RPMI7951 (cell line): ENCODE measurements around the gene ANKS1B. TPM values are rescaled to one million over a fixed set of nuclear protein-coding genes. Genes with fewer than 3 reads are reported as not detected.
"Not testable (repeated sequence)": the region's sequence is repeated elsewhere in the genome, so short reads cannot be mapped to it uniquely, and the experiment has no call there.

Experiments
- DNase-seq: peaks from one replicate; pipeline ENCODE4 v3.0.0-alpha.2; 2012; ENCODE audit warnings: low read depth
- total RNA-seq: library from RNA; depleted of rRNA; stranded (reverse); fragments of >200 nt; shearing (Covaris generic); gene quantifications from 2 replicates; pipeline ENCODE4 v1.2.3, GENCODE V29; 2014

The ANKS1B gene
- total RNA-seq, 1 experiment from 2014 or later = not detected

DNA sequence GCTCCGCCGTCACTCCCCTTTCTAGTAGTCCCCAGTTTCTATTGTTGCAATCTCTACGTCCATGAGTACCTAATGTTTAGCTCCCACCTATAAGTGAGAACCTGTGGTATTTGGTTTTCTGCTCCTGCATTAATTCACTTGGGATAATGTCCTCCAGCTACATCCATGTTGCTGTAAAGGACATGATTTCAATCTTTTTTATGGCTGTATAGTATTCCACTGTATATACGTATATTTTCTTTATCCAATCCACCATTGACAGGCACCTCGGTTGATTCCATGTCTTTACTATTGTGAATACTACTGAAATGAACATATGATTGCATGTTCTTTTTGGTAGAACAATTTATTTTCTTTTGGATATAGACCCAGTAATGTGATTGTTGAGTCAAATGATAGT is 114.7 kb downstream of the ANKS1B start:
- DNase-seq = no peak

DNA sequence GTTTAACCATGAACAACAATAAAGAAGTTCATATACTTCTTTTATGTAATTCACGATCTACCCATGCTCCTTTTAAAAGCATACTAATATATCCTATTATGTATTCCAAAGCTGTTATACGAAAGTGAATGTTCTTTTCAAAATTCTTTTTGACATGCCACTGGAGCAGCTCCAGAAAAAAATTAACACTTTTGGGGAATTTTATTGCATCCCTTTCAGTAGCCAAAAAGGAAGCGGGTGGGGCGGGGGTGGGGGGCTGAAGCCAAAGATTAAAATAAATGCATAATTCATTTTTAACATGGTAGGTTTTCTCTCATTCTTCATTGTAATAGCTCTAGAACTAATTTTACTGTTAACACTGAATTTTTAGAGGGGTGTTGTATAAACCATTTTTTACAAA is 123.0 kb downstream of the ANKS1B start:
- DNase-seq = no peak

DNA sequence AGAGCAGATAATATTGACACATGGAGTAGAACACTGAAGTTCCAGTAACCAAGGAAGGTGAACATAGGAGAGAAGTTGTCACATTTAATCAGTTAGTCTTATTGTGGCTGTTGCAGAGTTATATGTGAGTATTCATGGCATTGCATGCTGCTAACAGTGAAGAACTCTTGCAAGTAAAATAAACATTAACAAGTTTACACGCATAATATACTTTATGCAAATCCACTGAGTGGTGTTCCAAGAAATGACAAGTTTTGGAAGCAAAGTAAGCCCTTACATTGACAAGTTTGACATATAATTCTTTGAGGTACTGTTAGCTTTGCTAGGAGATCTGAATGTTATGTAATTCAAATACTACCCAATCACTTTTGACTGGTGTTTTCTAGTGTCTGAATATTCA is 125.6 kb downstream of the ANKS1B start:
- DNase-seq = no peak

DNA sequence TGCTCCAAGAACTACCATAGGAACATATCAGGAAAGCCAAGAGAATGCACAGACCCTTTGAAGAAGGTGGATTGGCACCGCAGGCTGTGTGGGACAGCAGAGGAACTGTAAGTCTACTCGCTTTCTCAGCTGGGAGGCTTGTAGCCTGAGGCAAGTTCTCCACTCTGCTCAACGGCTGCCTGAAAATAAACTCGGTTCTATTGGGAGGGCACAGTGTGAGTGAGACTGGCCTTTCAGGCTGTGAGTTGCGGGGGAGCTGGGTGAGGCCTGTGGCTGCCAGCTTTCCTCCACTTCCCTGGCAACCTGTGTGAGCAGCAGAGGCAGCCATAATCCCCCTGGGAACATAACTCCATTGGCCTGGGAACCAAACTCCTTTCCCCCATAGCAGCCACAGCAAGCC is 132.1 kb downstream of the ANKS1B start:
- DNase-seq = peak; percentile 5

DNA sequence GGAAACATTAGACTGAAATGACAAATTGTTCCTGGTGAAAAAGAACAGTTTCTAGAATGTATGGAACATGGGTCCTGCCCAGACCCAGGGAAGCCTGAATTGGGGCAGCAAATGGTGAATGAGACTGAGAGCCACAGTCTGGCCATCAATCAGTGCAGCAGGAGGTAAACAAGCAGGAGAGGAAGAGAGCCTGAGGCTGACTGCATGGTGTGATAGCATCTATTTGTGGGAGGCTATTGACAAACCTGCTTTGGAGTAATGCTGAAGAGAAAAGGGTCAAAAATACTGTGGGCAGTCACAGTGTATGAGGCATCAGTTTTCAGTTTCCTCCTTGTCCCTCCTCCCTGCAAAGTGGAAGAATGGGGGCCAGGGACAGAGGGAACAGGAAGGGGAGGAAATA is 136.8 kb downstream of the ANKS1B start:
- DNase-seq = no peak

DNA sequence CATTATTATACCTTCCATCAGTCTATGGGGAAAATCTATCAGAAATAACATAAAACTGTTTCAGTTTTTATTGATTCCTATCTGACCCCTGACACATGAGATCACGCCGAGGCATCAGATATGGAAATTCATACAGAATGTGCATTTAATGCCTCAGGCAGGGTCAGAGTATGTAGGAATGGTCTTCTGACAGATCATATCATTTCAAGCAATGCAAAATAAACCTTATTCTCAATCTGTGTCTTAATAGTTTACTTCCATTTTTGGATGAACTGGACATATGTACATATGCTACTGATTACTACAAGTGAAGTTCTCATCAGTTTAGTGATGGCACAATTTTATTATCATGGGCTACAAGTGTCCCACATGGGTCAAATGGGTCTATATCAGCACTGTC is 150.0 kb downstream of the ANKS1B start:
- DNase-seq = no peak

DNA sequence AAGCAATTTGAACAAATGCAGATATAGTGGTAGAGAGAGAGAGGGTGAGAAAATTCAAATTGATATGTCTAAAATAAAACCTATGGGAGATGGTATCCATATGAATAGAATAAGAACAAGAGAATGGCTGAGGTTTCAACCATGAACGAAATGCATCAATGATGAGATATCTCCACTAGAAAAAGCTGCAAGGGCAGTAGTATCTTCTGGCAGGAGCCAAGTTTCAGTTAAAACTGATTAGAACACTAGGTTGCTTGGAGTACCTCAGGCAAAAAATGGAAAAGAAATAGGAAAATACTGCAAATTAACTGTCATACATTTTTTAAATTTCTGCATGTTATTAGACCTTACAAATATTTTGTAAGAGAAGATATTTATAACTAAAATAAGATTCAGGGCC is 151.3 kb downstream of the ANKS1B start:
- no peak for DNase-seq

DNA sequence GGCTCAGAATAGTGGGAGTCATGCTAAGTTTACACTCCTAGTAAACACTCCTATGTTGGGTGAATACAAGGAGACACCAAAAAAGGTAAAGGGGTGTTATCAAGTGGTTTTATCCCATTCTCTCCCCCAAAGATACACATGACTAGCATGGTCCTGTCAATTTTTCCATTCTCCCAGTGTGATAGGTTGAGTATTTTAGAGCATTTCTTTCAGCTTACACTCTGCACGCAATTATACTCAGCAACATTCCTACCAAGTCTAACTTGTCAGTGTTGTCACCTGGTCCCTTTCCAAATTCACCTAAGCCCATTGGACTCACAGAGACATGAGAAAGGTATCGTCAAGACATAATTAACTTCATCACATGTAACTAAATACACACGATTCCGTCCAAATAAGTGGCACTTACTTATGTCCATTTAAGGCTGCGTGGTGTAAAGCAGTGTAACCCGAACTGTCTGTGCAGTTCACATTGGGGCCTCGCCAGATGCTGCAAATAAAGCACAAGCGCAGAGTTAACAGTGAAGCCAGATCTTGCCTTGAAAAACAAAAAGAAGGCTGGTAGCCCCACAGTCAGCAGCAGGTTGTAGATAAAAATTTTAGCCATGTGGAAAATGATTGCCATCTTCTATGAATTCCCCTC is 159.7 kb downstream of the ANKS1B start:
- DNase-seq = peak; percentile 0

DNA sequence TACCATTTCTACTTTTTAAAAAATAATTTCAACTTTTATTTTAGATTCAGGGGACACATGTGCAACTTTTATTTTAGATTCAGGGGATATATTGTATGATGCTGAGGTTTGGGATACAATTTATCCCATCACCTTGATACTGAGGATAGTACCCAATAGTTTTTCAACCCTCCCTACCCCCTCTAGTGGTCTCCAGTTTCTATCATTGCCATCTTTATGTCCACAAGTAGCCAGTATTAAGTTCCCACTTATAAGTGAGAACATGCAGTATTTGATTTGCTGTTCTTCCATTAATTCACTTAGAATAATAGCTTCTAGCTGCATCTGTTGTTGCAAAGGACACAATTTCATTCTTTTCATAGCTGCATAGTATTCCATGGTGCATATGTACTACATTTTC is 162.5 kb downstream of the ANKS1B start:
- no peak for DNase-seq

DNA sequence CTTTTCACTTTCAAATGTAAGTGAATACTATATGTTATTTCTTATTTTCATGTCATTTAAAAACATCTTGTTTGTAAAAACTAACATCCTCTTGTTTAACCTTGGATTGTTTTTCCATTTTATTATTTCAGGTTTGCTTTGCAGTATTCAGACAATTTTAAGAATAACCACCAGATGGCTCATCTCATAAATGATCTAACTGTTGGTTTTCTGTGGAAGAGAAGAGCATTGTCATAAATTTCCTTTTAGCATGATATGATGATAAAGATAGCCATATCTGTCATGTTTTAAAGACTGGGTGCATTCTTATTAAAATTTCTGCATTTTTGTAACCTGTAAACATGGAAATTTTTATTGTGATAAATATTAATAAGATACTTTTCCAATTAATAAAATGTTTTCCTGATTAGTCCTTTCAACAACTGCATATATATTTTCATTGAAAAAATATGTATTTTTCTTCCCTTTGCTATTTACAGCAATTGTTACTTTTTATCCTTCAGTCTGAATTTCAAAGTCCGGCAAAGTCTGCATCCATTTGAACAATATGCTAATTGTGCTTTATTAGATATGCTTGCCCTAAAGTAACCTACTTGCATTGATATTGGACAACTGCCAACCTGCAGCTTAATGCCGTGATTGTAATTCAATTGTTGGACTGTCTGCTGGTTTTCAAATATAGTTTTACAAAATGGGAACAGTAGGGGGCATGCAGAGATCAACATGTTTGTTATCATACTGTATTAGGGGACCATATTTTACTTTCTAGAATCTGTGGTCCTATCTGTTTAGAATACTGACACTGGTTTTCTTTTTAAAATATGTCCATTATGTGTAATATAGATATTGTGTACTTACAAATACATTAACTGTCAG is 173.8 kb downstream of the ANKS1B start:
- DNase-seq = peak; percentile 30

DNA sequence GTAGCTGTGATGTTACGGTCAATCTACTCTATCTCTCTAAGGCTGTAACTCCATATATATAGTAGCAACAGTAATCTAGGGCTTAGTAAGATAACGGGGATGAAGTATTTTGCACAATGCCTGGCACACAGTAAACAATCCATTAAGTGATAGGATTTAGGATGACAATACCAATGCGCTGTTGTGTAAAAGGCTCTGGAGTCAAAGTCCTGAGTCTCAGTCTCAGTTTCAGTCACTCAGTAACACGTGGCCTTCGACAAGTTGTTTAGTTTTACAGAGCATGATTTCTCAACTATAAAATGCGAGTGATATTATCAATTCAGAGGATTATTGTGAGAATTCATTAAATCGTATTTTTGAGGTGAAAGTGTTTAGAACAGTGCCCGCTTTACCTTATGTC is 174.8 kb downstream of the ANKS1B start:
- no peak for DNase-seq

DNA sequence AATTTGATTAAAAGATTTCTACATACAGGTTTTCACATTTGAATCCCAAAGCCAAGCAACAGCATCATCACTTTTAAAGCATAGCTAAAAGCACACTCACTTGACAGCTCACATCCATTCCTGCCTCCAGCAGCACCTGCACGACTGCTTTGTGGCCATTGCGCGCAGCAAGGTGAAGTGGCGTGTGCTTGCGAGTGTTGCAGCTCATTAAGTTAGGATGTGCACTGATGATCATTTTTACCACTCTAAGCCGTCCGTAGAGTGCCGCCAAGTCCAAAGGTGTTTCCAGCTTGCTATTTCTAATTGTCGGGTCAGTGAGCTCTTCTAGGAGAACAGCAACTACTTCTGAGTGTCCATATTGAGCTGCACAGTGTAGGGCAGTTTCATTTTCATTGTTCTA is 178.4 kb downstream of the ANKS1B start:
- no peak for DNase-seq

DNA sequence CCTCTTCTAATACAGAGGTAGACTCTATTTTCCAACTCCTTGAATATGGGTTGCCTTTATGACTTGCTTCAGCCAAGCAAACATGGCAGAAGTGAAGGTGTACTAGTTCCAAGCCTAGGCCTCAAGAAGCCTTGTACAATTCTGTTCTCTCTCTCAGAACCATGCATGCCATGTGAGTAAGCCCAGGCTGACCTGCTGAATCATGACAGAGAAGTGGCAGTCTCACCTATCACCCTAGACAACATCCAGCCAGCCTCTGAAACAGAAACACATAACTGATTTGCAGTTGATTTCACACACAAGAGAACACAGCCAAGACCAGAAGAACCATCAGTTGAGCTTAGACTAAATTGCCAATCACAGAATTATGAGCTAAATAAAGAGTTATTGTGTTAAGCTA is 180.0 kb downstream of the ANKS1B start:
- DNase-seq = no peak

DNA sequence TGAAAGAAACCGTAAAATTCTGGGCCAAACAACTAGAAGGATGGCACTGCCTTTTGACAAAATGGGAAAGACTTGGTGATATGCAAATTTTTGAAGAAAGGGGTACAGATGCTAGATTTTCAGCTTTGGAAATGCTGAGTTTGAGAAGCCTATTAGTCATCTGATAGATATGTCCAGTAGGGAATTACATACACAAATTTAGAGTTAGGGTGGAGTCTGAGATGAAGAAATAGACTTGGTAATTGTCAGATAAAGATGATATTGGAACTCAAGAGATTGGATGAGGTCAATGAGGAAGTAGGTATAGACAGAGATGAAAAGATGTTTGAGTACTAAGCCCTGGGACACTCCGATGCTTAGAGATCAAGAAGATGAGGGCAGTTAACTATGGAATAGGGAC is 184.1 kb downstream of the ANKS1B start:
- no peak for DNase-seq

DNA sequence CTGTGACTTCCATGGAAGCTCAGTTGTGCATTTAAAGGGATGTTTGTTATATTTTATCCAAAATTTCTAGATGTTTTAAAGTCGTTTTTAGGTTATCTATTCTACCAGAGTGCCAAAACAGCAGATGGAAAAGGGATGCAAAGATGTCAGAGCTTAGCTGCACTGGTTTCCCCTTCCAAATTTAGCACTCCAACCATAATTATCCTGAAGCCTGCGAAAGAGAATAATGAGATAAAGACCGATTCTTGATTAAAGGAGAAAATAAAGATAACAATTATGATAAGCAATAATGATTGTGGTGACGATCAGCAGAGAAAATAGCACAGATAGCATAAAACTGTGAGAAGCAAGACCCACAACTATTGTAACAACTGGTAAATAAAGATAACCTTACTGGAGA is 186.8 kb downstream of the ANKS1B start:
- not testable (repeated sequence) for DNase-seq

DNA sequence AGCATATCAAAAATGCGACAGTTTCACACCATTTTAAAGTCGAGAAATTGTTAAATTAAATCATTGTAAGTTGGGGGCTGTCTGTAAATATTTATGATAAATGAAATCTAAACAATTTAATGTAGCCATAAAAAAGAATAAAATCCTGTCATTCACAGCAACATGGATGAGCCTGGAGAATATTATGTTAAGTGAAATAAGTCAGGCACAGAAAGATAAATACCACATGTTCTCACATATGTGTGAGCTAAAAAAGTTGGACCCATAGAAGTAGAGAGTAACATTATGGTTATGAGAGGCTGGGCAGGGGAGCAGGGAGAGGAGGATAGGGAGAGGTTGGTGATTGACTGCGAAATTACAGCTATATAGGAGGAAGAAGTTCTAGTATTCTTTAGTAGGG is 201.3 kb downstream of the ANKS1B start:
- no peak for DNase-seq

DNA sequence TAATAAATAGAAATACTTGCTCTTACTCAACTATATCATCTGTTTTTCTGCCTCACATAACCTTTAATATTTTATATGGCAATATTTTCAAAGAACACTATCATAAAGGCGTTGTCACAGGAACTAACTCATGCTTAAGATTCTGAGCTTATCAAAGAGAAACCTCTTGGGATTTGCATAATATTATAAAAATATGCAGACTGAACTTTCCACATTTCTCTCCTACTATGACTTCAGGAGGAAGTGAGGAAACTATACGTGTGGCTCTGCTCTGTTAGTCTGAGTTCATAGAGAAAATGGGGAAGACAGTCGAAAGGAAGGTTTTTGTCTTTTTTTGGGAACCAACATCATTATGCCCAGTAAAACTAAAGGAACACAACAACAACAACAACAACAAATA is 212.5 kb downstream of the ANKS1B start:
- no peak for DNase-seq

DNA sequence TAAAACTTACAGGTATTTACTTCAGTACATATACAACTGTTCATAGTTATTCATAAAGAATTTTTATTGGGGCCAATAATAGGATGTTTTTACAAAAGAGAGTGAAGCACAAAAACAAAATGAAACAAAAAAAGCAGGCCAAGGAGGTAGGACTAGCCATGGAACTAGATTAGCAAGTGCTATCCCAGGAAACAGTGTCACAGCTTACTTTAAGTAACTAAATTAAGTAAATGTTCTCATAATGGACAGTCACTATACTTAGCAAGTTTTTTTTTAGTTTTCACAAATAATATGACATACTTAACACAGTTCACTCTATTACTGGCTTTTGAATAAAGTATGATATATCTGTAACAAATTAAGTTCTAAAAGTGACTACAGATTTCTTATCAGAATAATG is 213.1 kb downstream of the ANKS1B start:
- DNase-seq = no peak

DNA sequence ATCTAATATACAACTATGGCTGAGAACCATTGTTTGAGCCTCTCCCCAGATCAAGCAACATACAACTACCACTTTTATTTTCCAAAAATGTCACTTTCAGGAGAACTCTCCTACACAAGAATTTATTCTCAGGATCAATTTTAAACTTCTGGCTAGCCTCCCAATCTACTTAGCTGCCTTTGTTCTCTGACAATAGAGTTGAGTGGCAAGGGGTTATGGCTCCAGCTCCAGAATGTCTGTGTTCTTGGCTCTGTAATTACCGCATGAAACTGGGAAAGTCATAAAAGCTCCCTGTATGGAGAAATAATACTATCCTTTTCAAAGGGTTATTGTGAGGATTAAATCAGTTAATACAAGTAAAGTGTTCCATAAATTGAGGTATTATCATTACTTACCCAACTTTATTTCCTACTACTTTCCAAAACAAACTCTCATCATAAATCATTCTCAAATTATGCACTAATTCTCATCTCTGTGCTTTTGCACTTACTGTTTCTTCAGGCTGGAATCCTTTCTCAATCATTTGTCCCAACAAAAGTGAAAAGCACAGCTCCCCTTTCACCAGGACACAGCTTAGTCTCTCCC is 215.2 kb downstream of the ANKS1B start:
- DNase-seq = no peak

DNA sequence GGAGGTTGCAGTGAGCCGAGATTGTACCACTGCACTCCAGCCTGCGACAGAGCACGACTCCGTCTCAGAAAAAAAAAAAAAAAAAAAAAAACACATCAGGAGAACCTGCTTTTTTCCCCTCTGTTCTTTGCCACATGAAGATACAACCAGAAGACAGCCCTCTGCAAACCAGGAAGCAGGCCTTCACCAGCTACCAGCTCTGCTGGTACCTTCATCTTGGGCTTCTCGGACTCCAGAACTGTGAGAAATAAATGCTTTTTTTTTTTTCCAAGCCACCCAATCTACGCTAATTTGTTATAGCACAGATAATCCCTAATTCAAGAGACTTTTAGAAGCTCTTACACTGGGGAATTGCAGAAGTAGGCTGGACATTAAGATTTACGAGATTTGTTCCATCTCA is 216.0 kb downstream of the ANKS1B start:
- DNase-seq = no peak

DNA sequence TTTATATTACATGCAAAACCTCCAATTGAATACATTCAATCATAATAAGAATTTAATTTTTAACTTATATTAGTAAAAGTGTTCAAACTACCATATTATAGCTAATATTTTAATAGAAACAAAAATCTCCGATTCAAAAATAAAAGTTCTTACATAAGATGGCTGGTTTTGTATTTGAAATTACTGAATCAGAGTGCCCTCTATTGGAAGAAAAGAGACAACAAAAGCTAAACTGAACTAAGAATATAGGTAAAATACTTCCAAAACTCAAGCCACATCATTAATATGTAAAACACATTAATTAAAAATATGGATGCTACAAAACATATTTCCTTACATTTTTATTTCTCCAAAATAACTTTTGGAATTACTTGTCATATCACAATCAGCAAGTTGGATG is 216.9 kb downstream of the ANKS1B start:
- DNase-seq = peak; percentile 16

DNA sequence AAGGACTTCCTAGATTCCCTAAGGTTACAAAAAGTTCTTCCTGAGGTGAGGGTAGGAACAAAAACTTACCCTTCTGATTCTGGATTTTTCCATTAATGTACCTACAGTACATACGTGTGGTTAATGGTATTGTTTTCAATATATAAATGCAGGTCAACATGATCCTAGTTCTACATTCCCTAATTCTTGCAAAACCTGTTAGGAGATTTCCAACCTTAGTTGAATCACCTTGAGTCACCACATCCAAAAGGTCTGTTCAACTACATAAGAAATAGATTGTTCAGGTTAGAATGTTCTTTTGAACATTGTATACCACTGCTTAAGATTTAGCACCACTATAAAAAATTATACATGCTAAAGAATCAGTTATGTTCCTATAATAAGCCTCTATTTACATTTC is 218.3 kb downstream of the ANKS1B start:
- DNase-seq = no peak

DNA sequence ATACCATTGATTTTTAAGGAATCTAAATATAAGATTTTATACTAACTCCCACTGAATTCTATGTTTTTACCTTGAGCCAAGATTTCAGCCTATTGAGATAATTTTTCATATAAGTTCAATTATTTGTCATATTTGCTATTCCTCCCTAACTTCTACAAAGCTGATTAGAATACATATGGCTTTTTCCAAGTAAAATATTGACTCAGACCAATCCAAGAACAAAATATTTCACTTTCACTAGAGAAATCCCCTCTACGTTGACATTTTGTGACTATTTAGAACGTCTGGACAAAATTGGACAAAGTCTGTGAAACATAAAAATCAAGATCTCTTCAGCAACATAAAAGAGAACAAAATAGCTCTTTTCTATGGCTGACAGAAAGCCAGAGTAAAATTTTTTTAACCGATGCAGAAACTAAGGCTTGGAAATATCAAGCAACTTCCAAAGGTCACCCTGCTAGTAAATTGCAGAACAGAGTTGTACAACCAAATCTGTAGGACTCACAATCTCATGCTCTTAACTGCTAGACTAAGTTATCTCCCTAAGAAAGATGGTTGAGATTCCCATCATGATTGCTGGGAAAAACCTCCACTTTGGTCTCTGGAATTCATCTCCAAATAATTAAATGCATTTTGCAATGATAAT is 219.1 kb downstream of the ANKS1B start:
- no peak for DNase-seq
